Large intestine (tissue), 3 donors: ENCODE data around the gene NUP98. TPM values are rescaled to one million over a fixed set of nuclear protein-coding genes. Genes with fewer than 3 reads are reported as not detected.

Experiments used
- DNase-seq, 2 donors: peaks; one replicate each; pipeline versions ENCODE4 v3.0.0 to v3.0.0-alpha.2; 2013
- H3K27ac ChIP-seq: one replicate; pipeline ENCODE4 v1.5.1; 2013; ENCODE audit warnings: low read length
- H3K27me3 ChIP-seq: 2 replicates; pipeline ENCODE4 v1.6.1; 2013; ENCODE audit warnings: low read length; ENCODE audit not compliant: control insufficient read depth, insufficient read depth
- H3K36me3 ChIP-seq: 2 replicates; pipeline ENCODE4 v1.6.1; 2013; ENCODE audit warnings: low read length; ENCODE audit not compliant: control insufficient read depth, insufficient read depth
- H3K4me1 ChIP-seq: one replicate; pipeline ENCODE4 v1.6.1; 2013; ENCODE audit warnings: low read length; ENCODE audit not compliant: control insufficient read depth, insufficient read depth
- H3K4me3 ChIP-seq: one replicate; pipeline ENCODE4 v1.5.1; 2013; ENCODE audit warnings: low read length
- H3K9me3 ChIP-seq: one replicate; pipeline ENCODE4 v1.6.1; 2013; ENCODE audit warnings: mild to moderate bottlenecking, low read depth, low read length, moderate library complexity; ENCODE audit not compliant: control insufficient read depth
- WGBS: methylation state at CpG from one replicate; pipeline ENCODE4 v1.1.5; 2013; ENCODE audit warnings: low lambda C conversion rate; ENCODE audit not compliant: insufficient coverage; 5-methylcytosine and 5-hydroxymethylcytosine counted together
- polyA plus RNA-seq: library from polyadenylated mRNA; unstranded; fragments of 120-200 nt; gene quantifications from one replicate; pipeline ENCODE4 v1.2.1, GENCODE V29; 2013

The NUP98 gene
- polyA plus RNA-seq, 1 donor: 54.8 TPM

DNA sequence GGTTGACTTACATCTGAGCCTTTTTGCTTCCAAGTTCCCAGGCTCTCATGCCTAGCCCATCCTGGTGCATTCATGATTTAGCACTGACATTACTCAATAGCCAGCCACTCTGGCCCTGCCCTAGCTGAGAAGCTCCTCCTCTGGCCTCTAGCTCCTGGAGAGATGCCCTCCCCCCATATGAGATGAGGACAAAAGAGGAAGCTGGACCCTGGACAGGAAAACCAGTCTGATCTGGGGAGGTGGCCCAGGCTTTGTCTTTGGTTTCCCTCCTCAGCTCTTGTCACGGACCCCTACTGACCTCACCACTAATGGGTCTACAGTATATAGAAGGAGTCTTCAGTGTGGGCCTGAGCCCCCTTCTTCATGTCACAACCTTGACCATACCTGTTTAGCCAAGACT lies 40.4 kb upstream of the NUP98 start:
- H3K27me3 ChIP-seq: no peaks in the 10 kb centered on the region
- no peak overlapping the region for H3K4me3 ChIP-seq
- H3K27ac ChIP-seq: no peak overlapping the region
- H3K9me3 ChIP-seq: no peaks in the 10 kb centered on the region
- H3K36me3 ChIP-seq: no peaks in the 10 kb centered on the region
- H3K4me1 ChIP-seq: peaks cover 30% of the 10 kb centered on the region
- DNase-seq: peak in 1 of 2 donors; percentile 41
- no CpG with 5 or more reads among the region's 1 CpG for WGBS

DNA sequence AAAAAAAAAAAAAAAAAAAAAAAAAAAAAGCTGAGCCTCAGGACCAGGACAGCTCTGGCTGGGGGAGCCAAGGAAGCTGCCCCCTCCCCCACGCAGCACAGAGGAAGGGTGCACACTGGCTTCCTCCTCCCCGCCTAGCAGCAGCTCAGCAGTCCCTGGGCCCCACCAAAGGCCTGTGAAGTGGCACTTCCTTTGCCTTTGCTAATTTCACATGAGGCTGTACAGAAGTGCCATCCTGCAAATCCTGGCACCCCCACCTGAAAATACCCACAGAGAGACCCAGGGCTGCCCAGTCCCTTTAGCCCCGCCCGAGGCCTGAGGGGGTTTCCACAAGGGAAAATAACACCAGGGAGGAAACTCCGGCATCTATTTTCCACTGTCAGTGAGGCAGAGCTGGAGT lies 39.5 kb upstream of the NUP98 start:
- Histone ChIP-seq H3K4me3 (no peak overlapping the region), H3K36me3 (no peaks in the 10 kb centered on the region), H3K9me3 (no peaks in the 10 kb centered on the region), H3K27ac (no peak overlapping the region), H3K4me1 (peaks cover 30% of the 10 kb centered on the region), H3K27me3 (no peaks in the 10 kb centered on the region)
- no CpG with 5 or more reads among the region's 5 CpGs for WGBS
- no peak for DNase-seq

DNA sequence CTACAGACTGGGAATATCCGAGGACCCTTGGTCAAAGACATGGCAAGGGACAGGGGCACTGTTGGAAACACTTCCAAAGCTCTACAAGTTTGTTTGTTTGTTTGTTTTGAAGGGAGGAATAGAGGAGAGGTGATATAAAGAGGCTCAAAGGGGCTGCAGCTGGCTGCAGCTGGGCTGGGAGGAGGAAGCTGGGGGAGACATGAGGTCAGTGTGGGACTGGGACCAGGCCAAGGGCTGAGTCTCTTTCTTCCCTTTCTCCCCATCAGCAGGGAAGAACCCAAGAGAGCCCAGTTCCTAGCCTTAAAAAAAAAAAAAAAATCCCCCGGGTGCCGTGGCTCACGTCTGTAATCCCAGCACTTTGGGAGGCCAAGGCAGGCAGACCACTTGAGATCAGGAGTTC lies 38.4 kb upstream of the NUP98 start:
- WGBS: no CpG with 5 or more reads among the region's 4 CpGs
- Histone ChIP-seq H3K4me3 (no peak overlapping the region), H3K27me3 (no peaks in the 10 kb centered on the region), H3K9me3 (no peaks in the 10 kb centered on the region), H3K27ac (peak overlapping the region; percentile 66), H3K36me3 (peaks cover 3% of the 10 kb centered on the region), H3K4me1 (peaks cover 30% of the 10 kb centered on the region)
- no peak for DNase-seq

DNA sequence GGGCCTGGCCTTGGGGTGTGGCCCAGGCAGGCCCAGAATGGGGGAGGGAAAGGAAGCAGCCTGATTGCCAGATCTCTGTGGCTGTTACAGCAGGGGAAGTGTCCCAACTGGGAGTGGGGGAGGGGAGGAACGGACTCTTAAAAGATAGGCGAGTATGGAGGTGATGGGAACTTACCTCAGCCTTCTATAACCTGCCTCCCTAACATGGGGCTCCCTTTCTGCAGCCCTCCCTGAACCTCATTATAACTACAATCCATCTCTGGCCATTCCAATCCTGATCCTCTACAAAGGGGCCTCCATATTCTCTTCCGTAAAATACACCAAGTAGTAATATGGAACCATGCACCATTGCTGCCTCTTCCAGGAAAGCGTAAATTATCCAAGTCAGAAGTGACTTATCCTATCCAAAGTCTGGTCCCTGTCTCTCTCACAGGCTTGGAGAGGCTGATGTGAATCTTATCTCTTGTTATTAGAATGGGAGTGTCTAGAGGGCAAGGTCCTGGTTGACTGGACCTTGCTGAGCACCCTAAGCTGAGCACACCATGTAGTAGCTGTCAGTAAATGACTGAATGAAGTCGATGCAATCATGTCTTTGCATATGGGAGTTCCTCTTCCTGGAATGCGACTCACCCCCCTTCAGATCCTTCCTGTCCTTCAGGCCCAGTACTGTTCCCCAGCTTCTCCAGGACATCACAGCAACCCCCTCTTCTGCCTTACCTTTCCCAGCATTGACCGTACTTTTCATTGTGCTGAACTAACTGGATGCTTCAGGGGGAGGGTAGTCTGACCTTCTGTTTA lies 37.5 kb upstream of the NUP98 start:
- H3K27ac ChIP-seq: peak overlapping the region; percentile 79
- DNase-seq: peak; percentile 83 to 84
- no CpG with 5 or more reads among the region's 7 CpGs for WGBS
- H3K9me3 ChIP-seq: no peaks in the 10 kb centered on the region
- H3K27me3 ChIP-seq: no peaks in the 10 kb centered on the region
- no peak overlapping the region for H3K4me3 ChIP-seq
- H3K36me3 ChIP-seq: peaks cover 8% of the 10 kb centered on the region
- H3K4me1 ChIP-seq: peaks cover 30% of the 10 kb centered on the region

DNA sequence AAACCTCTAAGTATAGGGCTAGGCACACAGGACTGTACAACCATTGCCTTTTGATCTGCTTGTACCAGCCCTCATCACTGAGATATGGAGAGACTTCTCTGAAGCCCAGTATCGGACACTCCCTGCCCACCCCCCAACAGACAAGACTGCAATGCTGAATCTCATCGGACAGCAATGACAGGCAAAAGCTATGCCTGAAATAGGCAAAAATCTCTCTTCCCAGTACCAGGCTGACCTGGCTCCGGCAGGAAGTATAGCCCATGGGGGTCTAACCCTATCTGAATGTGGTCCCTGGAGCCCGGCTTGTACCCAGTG lies 37.0 kb upstream of the NUP98 start:
- peak overlapping the region; percentile 79 for H3K27ac ChIP-seq
- no peaks in the 10 kb centered on the region for H3K9me3 ChIP-seq
- no peak for DNase-seq
- no peaks in the 10 kb centered on the region for H3K27me3 ChIP-seq
- H3K4me1 ChIP-seq: peaks cover 26% of the 10 kb centered on the region
- H3K4me3 ChIP-seq: no peak overlapping the region
- H3K36me3 ChIP-seq: peaks cover 11% of the 10 kb centered on the region
- WGBS: no CpG with 5 or more reads among the region's 4 CpGs

DNA sequence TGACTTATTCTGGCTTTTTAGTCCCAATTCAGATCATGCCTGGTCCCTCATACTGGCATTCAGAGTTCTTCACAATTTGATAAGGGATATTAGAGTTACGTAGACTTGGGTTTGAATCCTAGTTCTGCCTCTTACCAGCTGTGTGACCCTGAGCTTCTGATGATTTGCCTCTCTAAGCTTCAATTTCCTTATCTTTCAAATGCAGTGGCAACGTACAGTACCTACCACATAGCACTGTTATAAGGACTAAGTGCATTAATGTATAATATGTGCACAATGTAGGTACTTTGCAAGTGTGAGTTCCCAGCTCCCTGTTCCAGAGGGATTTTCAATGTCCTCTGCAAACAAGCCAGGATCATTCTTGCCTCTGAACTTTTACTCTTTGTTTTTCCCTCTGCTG lies 36.1 kb upstream of the NUP98 start:
- Histone ChIP-seq H3K27ac (peak overlapping the region; percentile 79), H3K36me3 (peaks cover 14% of the 10 kb centered on the region), H3K4me3 (no peak overlapping the region), H3K27me3 (no peaks in the 10 kb centered on the region), H3K9me3 (no peaks in the 10 kb centered on the region), H3K4me1 (peaks cover 24% of the 10 kb centered on the region)
- WGBS: no CpG with 5 or more reads among the region's 2 CpGs
- no peak for DNase-seq

DNA sequence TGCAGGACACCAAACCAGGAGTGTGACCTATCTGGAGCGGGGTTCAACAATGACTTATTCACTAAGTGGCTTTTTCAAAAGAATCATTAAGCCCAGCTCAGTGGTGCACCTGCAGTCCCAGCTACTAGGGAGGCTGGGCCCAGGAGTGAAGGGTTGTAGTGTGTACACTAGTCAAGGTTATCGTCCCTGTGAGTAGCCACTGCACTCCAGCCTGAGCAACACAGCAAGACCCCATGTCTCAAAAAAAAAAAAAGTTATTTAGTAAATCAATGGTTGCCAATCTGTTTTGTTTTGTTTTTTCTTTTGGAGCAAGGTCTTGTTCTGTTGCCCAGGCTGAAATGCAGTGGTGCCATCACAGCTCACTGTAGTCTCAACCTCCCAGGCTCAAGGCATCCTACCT lies 35.5 kb upstream of the NUP98 start:
- H3K4me1 ChIP-seq: peaks cover 24% of the 10 kb centered on the region
- no CpG with 5 or more reads among the region's 2 CpGs for WGBS
- no peak for DNase-seq
- no peaks in the 10 kb centered on the region for H3K27me3 ChIP-seq
- H3K4me3 ChIP-seq: no peak overlapping the region
- H3K27ac ChIP-seq: no peak overlapping the region
- H3K9me3 ChIP-seq: no peaks in the 10 kb centered on the region
- H3K36me3 ChIP-seq: peaks cover 18% of the 10 kb centered on the region

DNA sequence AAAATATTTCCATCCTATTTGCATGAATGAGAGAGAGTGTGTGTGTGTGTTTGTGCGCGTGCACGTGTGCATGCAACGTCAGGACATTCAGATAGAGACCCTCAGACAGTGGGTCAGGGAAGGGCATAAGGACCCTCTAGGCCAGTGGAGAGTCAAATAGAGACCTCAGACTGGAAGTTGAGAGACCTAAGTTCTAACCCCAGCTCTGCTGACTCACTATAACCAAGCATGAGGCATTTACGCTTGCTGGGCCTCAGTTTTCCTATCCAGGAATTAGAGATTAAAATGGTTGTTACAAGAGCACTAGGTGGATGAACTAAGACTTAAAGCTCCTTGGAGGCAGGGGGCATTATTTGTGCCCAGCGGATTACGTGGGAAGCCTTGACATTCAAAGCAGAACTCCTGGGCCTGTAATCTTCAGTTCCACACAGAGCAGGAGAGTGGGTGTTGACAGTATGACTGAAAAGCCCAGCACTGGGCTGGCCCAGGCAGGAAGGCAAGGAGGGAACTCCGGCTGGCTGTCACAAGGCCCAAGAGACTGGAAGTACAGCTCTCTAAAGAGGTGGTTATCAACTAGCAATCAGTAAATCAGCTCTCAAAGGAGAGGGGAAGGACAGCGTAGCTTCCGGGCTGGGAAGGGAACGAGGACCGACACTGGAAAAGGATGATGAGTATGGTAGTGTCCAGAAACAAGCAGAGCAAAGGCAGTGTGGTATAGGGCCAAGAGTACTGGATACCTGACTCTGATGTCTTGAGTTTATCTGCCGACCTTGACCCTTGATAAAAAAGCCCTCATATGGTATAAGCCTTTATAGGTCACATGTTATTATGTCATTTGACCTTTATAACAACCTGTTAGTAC lies 34.3 kb upstream of the NUP98 start:
- no peak for DNase-seq
- no peak overlapping the region for H3K4me3 ChIP-seq
- no peak overlapping the region for H3K27ac ChIP-seq
- no peaks in the 10 kb centered on the region for H3K9me3 ChIP-seq
- no CpG with 5 or more reads among the region's 13 CpGs for WGBS
- H3K4me1 ChIP-seq: peaks cover 18% of the 10 kb centered on the region
- no peaks in the 10 kb centered on the region for H3K27me3 ChIP-seq
- peaks cover 30% of the 10 kb centered on the region for H3K36me3 ChIP-seq

DNA sequence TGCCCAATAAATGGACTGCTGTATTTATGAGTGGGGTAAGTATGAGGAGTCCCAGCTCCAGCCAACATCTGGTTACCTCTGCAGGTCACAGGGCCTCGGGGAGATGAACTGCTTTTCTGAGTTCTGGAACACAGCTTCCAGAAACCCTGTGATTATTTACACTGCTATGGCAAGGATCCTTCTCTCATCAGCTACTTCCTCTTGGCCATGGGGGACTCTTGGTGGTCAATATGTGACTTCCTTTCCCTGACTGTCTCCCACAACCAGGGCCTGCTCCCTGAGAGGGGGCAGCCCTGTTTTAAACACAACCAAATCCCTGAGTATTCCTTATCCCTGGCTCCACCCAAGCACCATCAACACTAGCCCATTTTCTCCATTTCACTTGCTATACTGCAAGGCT lies 33.4 kb upstream of the NUP98 start:
- WGBS: no CpG with 5 or more reads among the region's 1 CpG
- Histone ChIP-seq H3K27ac (no peak overlapping the region), H3K36me3 (peaks cover 39% of the 10 kb centered on the region), H3K27me3 (no peaks in the 10 kb centered on the region), H3K9me3 (no peaks in the 10 kb centered on the region), H3K4me3 (no peak overlapping the region), H3K4me1 (peaks cover 17% of the 10 kb centered on the region)
- no peak for DNase-seq

DNA sequence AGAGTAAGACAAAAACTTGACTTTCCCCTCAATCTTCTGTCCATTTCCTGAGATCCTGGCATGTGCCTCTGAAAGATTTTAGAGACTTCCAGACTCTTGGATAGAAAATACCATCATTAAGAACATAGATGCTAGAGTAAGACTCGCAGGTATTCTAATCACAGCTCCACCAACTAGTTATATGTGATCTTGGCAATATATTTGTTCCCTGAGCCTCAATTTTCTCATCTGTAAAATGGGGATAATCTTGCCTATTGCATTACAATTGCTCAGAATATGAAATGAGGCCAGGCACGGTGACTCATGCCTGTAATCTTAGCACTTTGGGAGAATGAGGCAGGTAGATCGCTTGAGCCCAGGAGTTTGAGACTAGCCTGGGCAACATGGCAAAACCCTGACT lies 32.7 kb upstream of the NUP98 start:
- Histone ChIP-seq H3K9me3 (no peaks in the 10 kb centered on the region), H3K27me3 (no peaks in the 10 kb centered on the region), H3K4me1 (peaks cover 11% of the 10 kb centered on the region), H3K27ac (no peak overlapping the region), H3K36me3 (peaks cover 44% of the 10 kb centered on the region), H3K4me3 (no peak overlapping the region)
- 100% methylated on average over 1 of the region's 3 CpGs for WGBS
- no peak for DNase-seq
